GM12892 (cell line): ENCODE data around the gene BCL2L11.

Experiments
- POLR2A ChIP-seq: IDR thresholded peaks from 2 replicates; pipeline ENCODE4 v1.6.1; 2011; ENCODE audit warnings: low read depth, low read length, control low read depth
- POLR2AphosphoS5 ChIP-seq: IDR thresholded peaks from 2 replicates; pipeline ENCODE4 v1.6.1; 2011; ENCODE audit warnings: low read depth, low read length, control low read depth

GRCh38 chr2:111142101-111142500 lies 21.4 kb downstream of the BCL2L11 start:
- TF ChIP-seq POLR2A (no peak), POLR2AphosphoS5 (no peak)
